SH-SY5Y (cell line): ENCODE results near the gene ZNRF4.

Source experiments
- GATA2 ChIP-seq: IDR thresholded peaks from 2 replicates; pipeline ENCODE4 v1.6.1; 2011; ENCODE audit warnings: mild to moderate bottlenecking, low read depth, low read length
- GATA3 ChIP-seq: IDR thresholded peaks from 2 replicates; pipeline ENCODE4 v1.6.1; 2011; ENCODE audit warnings: low read depth, mild to moderate bottlenecking, low read length, moderate library complexity

The ZNRF4 gene

DNA sequence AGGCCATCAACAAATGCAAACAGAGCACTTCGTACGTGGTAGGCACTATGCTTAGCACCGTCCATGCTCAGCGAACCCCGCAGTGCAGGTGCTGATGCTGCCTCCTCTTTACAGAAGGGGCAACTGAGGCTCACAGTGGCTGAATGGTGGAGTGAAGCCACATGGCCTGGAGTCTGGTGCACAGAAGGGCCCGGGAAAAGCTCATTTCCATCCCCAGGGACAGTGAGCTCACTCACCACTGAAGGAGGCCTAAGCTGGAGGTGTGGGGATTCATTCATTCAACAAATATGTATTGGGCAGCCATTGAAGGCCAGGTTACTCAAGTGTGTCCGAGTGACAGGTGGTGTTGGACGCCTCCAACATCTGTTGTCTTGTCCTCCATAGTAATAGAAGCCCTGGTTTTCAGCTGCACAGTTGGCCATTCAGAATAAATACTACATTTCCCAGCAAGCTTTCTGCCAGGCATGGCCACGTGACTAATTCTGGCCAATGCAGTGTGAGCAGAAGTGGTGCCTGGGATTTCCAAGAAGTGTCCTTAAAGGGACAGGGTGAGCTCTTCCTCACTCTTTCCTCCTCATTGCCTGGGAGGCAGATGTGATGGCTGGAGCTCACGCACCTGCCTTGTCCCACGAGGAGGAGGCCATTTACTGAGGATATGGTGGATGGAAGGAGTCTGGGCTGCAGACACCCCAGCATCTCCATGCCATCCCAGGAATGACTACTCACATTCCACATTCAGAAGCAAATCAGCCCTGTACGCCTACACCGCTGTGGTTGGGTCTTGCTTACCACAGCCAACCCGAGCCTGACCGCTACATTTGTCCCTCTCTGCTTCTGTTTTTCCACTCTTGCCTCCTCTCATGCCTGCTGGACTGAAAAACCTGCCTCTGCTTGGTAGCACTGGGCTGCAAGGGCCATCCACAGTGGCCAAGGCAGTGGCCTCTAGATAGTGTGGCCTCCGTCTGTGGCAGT lies 2.3 kb upstream of the ZNRF4 start:
- TF ChIP-seq GATA2 = no peak
- TF ChIP-seq GATA3 = no peak

DNA sequence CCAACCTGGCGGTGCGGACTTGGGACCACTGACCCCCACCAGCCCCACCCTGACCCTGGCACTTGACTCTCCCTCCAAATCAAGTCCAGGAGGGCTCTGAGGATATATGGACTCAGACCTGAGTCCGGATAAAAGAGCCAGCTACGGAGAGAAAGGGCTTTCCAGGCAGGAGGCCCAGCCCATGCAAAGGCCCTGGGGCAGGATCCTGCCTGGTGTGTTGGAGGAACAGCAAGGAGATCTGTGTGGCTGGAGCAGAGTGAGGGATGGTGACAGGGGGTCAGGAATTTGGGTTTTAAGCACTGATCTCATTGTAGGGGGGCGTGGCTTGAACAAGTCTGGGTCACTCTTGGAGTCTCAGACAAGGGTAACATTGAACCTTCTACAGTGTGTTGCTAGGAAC lies 474 bp upstream of the ZNRF4 start:
- TF ChIP-seq GATA3 (no peak), GATA2 (no peak)

DNA sequence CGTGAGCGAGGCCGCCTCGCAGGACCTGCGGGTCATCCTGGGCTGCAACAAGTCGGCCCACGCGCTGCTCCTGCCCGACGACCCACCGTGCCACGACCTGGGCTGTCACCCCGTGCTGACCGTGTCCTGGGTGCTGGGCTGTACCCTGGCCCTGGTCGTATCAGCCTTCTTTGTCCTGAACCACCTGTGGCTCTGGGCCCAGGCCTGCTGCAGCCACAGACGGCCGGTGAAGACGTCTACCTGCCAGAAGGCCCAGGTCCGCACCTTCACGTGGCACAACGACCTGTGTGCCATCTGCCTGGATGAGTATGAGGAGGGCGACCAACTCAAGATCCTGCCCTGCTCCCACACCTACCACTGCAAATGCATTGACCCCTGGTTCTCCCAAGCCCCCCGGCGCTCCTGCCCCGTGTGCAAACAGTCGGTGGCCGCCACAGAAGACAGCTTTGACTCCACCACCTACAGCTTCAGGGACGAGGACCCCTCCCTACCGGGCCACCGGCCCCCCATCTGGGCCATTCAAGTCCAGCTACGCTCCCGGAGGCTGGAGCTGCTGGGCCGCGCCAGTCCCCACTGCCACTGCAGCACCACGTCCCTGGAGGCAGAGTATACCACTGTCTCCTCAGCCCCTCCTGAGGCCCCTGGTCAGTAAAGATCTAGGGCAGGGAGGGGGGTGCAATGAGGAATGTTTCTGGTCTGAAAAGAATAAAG lies 1.1 kb downstream of the ZNRF4 start:
- TF ChIP-seq GATA3 = no peak
- no peak for TF ChIP-seq GATA2

- no peak for TF ChIP-seq GATA3
- no peak for TF ChIP-seq GATA2
These were observed 1.6 kb downstream of the ZNRF4 start for GRCh38 chr19:5456841-5457200.

GRCh38 chr19:5457709-5458108 lies 2.5 kb downstream of the ZNRF4 start:
- TF ChIP-seq GATA2 (no peak), GATA3 (no peak)

GRCh38 chr19:5458420-5458819 lies 3.2 kb downstream of the ZNRF4 start:
- TF ChIP-seq GATA2 (no peak), GATA3 (no peak)

GRCh38 chr19:5459360-5459759 lies 4.1 kb downstream of the ZNRF4 start:
- TF ChIP-seq GATA2 = no peak

DNA sequence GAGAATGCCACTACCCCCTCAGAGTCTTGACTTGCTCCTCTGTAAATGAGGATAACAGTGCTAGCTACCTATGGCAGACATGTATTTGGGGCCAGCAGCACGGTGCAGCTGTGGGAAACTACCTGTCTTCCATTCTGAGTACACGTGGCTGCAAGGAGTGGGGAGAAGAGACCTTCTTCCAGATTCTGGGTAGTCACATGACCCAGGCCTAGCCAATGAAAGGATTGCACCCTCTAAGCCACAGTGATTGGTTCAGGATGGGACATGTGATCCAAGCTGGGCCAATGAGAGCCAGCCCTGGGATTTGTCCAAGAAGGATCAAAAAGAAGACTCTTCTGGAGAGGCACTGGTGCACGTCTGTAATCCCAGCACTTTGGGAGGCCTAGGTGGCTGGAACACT lies 5.5 kb downstream of the ZNRF4 start:
- TF ChIP-seq GATA3 = no peak
- TF ChIP-seq GATA2 = no peak

DNA sequence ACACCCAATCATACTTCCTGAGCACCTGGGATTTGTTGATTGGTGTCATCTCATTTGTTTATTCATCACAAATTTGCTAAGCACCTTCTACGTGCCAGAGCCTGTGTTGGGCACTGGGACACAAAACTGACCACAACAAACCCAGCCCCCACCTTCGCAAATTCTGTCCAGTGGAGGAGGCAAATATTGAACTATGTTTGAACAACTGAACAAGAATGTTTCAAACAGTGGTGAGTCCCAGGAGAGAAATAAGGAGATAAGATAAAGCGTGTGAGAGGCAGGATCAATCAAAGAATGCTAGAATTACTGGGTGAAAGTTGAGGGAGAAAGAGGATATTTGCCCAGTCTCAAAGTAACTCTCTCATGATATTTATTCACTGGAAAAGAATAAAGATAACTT lies 8.7 kb downstream of the ZNRF4 start:
- TF ChIP-seq GATA2 (no peak), GATA3 (no peak)

DNA sequence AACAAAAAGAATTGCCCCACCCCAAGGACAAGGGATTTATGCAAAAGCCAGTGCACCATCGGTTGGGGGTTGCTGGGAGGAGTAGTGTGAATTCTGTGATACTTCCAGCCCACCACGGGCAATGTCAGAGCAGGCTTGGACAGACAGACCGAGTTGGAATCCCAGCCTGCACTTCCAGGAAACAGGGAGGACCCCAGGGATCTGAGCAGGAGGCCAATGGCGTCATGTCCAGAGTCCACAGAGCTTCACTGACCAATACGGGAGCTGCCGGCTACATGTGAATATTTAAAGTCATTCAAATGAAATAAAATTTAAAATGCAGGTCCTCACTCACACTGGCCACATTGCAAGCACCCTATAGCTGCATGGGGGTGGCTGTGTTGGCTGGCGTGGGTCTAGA lies 10.9 kb downstream of the ZNRF4 start:
- TF ChIP-seq GATA3 (no peak), GATA2 (no peak)

DNA sequence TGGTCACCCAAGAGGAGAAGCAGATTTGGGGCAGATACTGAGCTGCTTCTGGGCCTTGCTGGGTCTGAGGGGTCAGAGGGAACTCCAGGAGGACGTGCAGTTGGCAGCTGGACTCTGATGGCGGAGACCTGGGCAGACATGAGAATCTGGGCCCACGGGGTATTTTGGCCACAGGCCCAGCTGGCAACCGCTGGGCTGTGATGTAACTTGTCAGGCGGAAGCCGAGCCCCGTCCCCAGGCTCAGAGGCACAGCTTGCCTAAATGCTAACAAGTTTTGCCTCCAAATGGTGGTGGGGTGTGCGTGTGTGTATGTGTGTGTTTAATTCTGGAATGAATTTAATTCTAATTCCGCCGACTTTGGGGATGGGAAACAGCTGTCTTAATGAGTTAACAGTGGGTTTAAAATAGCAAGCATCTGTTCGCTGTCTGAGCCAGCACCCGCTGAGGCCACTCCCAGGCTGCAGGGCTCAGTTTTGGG lies 11.6 kb downstream of the ZNRF4 start:
- peak; percentile 65 for TF ChIP-seq GATA2
- TF ChIP-seq GATA3 = no peak

GRCh38 chr19:5470264-5470671 lies 15.1 kb downstream of the ZNRF4 start:
- TF ChIP-seq GATA3 (no peak), GATA2 (no peak)

- TF ChIP-seq GATA3 (no peak), GATA2 (no peak)
These were observed 17.1 kb downstream of the ZNRF4 start for GRCh38 chr19:5472286-5472685.

DNA sequence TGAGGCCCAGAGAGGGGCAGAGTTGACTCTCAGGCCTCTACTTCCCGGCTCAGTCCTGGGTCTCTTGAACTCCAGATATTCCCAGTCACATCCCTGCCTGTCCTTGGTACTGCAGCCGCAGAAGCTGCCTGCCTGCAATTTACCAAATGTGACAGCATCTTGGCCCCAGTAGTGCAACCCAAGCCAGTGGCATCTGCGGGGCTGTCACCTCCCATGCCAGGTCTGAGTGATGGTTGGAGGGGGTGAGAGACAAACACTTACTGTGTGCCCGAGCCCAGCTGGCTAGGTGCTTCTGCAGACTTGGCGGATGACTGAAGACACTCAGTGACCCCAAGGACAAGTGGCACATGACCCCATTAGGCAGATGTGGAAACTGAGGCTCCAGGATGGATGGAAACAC lies 18.4 kb downstream of the ZNRF4 start:
- TF ChIP-seq GATA3 (no peak), GATA2 (no peak)
